ENCODE results near the gene CXCR6. TPM values are rescaled to one million over a fixed set of nuclear protein-coding genes. Genes with fewer than 3 reads are reported as not detected.

The CXCR6 gene
- total and polyA plus RNA-seq, 2 of the 8 experiments (the other 6 are each of a cell fraction or from before 2014, with no cell fraction given): not detected

DNA sequence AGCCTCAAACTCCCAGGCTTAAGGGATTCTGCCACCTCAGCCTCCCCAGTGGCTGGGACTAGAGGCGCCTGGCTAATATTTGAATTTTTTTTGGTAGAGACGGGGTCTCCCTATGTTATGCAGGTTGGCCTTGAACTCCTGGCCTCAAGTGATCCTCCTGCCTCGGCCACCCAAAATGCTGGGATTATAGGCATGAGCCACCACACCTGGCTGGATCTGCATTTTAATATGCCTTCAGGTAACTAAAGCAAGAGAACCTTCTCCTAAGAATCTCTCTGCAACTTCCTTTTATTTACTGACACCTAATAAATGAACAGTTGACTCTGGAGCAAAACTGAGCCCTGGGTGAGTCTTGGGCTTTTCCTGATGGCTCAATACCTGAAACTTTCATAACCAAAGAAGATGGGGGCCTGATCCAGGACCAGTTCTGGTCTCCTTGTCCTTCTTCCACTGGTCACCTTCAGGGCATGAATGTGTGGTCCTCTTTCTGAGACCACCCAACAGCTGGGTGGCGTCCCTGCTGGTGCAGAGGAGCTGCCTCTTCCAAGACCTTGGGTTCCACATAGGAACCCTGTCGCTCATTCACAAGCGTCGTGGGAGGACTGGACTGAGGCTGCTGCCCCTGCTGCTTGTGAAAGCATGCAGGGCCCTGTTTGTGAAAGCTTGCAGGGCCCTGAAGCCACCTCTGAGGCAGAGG is 28.8 kb upstream of the CXCR6 start (continued):
- TF ChIP-seq MAFK (IDR thresholded peaks at IDR 0.05; ENCODE audit: low read depth, low read length) (no peak), RFX5 (IDR thresholded peaks at IDR 0.05; ENCODE audit: borderline replicate concordance, low read depth, low read length) (no peak)
